ENCODE measurements around the gene MKI67.

The MKI67 gene

DNA sequence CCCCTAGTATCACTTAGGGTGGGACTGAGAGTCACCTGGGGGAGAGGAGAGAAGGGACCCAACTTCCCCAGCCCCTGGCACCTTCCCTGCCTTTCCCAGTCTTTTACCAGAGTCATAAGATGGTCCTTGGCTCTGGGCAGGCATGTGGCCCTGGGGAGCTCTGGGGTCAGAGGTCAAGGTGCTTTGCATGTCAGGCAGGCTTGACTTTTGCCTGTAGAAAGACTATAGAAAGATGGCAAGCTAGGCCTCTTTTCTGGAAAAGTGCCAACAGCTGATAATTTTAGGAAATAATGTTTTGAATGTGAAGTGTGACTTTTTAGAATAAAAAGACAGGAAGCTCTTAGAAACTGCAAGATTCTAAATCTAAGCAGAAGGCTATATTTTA, 67.5 kb downstream of the MKI67 start:
- Histone ChIP-seq H3K9ac (ENCODE audit: insufficient read length, low read depth) (no peak overlapping the region), H3K4me3 (ENCODE audit: insufficient read length, low read depth) (no peak overlapping the region), H3K27me3 (ENCODE audit: insufficient read depth, insufficient read length) (no peaks in the 10 kb centered on the region), H3K4me1 (ENCODE audit: insufficient read depth, insufficient read length) (peaks cover 3% of the 10 kb centered on the region), H3K36me3 (ENCODE audit: insufficient read depth, insufficient read length, low read length) (no peaks in the 10 kb centered on the region), H3K9me3 (ENCODE audit: insufficient read depth, low read length) (no peaks in the 10 kb centered on the region)
- TF ChIP-seq SUZ12 (IDR thresholded peaks at IDR 0.05; ENCODE audit: extremely low read depth, insufficient read depth, insufficient read length) (no peak), YY1 (IDR thresholded peaks at IDR 0.05; ENCODE audit: insufficient read depth, insufficient read length) (no peak)
- no peak for DNase-seq (ENCODE audit: low read depth, low spot score)

DNA sequence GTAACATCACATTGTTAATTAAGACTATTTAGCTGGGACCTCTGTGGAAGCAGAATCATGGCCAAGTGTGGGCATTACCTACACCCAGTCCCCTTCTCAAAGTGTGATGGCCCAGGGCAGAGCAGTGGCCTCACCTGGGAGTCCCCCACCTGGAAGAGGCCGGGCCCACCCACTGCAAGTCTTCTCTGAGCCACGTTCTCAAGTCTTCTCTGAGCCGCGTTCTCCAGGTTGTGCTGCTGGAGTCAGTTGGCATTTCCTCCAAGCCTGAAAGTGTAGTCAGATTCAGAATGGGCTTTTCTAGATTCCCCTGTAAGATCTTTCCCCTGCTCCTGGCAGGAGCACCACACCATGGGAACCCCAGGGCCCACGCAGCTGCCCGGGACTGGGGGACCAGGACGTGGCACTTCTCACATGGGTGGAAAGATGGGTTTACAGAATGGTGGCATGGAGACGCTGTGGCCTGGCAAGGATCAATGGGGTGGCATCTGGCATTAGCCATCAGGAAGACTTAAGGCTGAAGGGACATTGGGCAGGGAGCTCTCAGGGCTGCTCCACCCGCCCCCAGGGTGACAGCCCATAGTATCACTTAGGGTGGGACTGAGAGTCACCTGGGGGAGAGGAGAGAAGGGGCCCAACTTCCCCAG, 68.0 kb downstream of the MKI67 start:
- no peak overlapping the region for H3K4me3 ChIP-seq (ENCODE audit: insufficient read length, low read depth)
- no peak for TF ChIP-seq ZNF274 (IDR thresholded peaks at IDR 0.05; ENCODE audit: low read depth, low read length)
- no peaks in the 10 kb centered on the region for H3K36me3 ChIP-seq (ENCODE audit: insufficient read depth, insufficient read length, low read length)
- H3K27me3 ChIP-seq (ENCODE audit: insufficient read depth, insufficient read length): no peaks in the 10 kb centered on the region
- H3K9me3 ChIP-seq (ENCODE audit: insufficient read depth, low read length): no peaks in the 10 kb centered on the region
- no peak overlapping the region for H3K9ac ChIP-seq (ENCODE audit: insufficient read length, low read depth)
- no peak for DNase-seq (ENCODE audit: low read depth, low spot score)
- no peaks in the 10 kb centered on the region for H3K4me1 ChIP-seq (ENCODE audit: insufficient read depth, insufficient read length)

DNA sequence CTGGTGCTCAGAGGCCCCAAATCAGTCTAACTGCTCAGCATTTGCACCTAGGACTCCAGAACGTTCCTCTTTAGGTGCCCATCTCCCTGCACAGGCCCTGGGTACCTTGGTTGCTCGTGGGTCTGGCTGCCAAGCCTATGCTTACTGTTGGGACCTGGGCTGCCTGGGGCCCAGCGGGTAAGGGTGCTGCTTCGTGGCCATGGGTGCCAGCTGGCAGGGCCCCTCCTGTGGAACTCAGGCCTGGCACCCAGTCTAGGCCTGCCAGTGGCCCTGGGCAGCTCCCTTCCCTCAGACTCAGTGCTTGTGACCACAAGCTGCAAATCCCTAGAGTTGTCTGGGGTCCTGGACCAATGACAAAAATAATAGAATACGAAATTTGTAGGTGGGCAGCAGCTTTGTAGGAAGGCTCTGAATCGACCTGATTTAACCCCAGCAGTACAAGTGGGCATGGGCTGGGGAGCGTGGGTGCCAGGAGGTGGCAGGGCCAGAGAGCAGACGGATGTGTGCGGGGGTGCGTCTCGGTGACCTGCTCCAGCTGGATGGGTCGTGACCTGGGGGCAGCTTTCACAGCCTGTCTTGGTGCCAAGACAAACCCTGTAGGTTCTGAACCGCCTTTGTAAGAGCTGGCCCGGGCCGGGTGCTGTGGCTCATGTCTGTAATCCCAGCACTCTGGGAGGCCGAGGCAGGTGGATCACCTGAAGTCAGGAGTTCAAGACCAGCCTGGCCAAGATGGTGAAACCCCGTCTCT, 69.7 kb downstream of the MKI67 start:
- Histone ChIP-seq H3K4me1 (ENCODE audit: insufficient read depth, insufficient read length) (no peaks in the 10 kb centered on the region), H3K36me3 (ENCODE audit: insufficient read depth, insufficient read length, low read length) (no peaks in the 10 kb centered on the region), H3K4me3 (ENCODE audit: insufficient read length, low read depth) (no peak overlapping the region), H3K9ac (ENCODE audit: insufficient read length, low read depth) (no peak overlapping the region), H3K27me3 (ENCODE audit: insufficient read depth, insufficient read length) (no peaks in the 10 kb centered on the region), H3K9me3 (ENCODE audit: insufficient read depth, low read length) (no peaks in the 10 kb centered on the region)
- TF ChIP-seq YY1 (IDR thresholded peaks at IDR 0.05; ENCODE audit: insufficient read depth, insufficient read length) (no peak), ZNF274 (IDR thresholded peaks at IDR 0.05; ENCODE audit: low read depth, low read length) (no peak), SUZ12 (IDR thresholded peaks at IDR 0.05; ENCODE audit: extremely low read depth, insufficient read depth, insufficient read length) (no peak)
- no peak for DNase-seq (ENCODE audit: low read depth, low spot score)

DNA sequence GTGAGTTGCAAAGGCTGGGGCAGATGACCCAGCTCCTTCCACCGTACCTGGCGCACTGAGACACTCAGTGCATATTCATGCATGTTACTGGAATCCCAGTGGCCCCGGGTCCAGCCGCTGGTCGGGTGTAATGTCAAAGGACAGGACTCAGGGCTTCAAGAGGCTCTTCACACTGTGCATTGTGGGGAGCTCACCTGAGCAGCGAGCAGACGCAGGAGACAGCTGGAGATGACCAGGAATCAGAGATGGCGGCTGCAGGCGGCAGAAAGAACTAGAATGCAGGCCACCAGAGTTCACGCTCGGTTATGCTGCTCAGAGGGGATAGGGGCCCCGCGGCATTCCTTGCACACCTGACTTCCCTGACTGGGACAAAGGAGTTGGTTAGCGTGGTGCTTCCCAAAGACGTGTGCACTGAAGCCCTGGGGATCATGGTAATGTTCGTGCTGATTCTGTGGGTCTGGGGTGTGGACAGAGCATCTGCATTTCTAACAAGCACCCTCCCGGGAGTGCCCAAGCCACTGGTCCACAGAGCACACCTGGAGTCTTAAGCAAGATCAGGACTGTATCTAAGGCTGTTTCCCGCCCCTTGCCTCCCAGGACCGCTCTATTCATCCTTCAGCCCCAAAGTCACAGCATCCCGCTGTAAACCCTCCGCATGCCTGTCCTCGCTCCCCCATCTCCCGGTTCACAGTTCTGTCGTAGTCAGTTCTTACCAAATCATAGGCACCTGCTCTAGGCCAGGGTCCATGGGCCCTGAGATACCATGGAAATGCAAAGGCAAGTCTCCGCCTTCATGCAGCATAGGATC, 71.0 kb downstream of the MKI67 start:
- Histone ChIP-seq H3K4me1 (ENCODE audit: insufficient read depth, insufficient read length) (no peaks in the 10 kb centered on the region), H3K27me3 (ENCODE audit: insufficient read depth, insufficient read length) (no peaks in the 10 kb centered on the region), H3K9ac (ENCODE audit: insufficient read length, low read depth) (no peak overlapping the region), H3K4me3 (ENCODE audit: insufficient read length, low read depth) (no peak overlapping the region), H3K9me3 (ENCODE audit: insufficient read depth, low read length) (no peaks in the 10 kb centered on the region), H3K36me3 (ENCODE audit: insufficient read depth, insufficient read length, low read length) (no peaks in the 10 kb centered on the region)
- TF ChIP-seq YY1 (IDR thresholded peaks at IDR 0.05; ENCODE audit: insufficient read depth, insufficient read length) (no peak), ZNF274 (IDR thresholded peaks at IDR 0.05; ENCODE audit: low read depth, low read length) (no peak), SUZ12 (IDR thresholded peaks at IDR 0.05; ENCODE audit: extremely low read depth, insufficient read depth, insufficient read length) (no peak)
- no peak for DNase-seq (ENCODE audit: low read depth, low spot score)

DNA sequence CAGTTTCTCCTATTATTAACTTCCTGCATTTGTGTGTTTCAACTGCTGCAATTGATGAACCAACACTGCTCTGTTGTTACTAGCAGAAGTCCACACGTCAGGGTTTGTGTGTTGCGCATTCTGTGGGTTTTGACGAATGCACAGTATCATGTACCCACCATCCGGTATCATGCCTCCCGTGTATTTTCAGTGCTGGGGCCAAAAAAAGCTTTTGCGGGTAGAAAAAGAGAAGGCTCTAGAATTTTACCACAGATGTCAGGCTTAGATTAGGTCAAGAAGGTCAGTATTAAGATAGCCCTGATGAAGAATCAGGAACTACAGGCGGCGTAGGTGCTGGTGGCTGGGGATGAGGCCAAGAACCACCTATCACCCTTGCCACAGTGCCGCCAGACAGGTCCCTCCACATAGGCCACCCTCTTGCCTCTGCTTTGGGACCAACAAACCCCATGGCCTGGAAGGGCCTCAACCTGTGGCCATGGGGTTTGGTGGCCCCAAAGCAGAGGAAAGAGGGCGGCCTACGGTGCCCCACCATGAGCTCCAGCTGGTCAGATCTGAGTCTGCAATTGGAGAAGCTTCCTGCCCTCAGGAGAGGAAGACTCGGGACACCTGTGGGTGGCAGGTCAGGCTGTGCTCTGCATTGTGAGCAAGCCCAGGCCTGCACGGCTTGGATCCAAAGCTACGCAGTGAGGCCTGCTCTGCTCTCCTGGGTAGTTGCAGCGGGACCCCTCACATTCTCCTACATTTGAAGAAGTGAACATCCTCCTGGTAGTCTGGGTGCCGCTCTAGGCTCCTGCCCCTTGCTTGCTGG, 71.9 kb downstream of the MKI67 start:
- Histone ChIP-seq H3K9me3 (ENCODE audit: insufficient read depth, low read length) (no peaks in the 10 kb centered on the region), H3K36me3 (ENCODE audit: insufficient read depth, insufficient read length, low read length) (no peaks in the 10 kb centered on the region), H3K4me3 (ENCODE audit: insufficient read length, low read depth) (no peak overlapping the region), H3K9ac (ENCODE audit: insufficient read length, low read depth) (no peak overlapping the region), H3K27me3 (ENCODE audit: insufficient read depth, insufficient read length) (no peaks in the 10 kb centered on the region), H3K4me1 (ENCODE audit: insufficient read depth, insufficient read length) (no peaks in the 10 kb centered on the region)
- DNase-seq (ENCODE audit: low read depth, low spot score): no peak
- no peak for TF ChIP-seq SUZ12 (IDR thresholded peaks at IDR 0.05; ENCODE audit: extremely low read depth, insufficient read depth, insufficient read length)
- TF ChIP-seq YY1 (IDR thresholded peaks at IDR 0.05; ENCODE audit: insufficient read depth, insufficient read length): no peak
- TF ChIP-seq ZNF274 (IDR thresholded peaks at IDR 0.05; ENCODE audit: low read depth, low read length): no peak

DNA sequence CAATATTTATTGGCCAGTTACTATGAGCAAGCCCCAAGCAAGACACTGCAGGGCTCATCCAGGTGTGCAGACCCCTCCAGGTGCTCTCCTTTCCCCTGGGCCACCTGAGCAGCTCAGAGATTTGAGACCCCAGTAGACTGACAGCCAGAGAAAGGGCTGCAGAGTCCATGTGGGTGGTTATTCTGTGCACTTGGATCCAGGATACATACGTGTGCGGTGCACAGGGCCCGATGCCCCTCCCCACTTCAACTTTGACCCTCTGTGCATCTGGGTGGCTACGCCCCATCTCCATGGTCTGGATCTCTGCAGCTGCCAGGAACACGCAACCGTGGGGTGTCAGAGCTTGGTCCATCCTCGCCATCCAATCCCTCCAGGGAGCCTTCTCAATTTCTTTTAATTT, 72.9 kb downstream of the MKI67 start:
- Histone ChIP-seq H3K4me1 (ENCODE audit: insufficient read depth, insufficient read length) (no peaks in the 10 kb centered on the region), H3K4me3 (ENCODE audit: insufficient read length, low read depth) (no peak overlapping the region), H3K36me3 (ENCODE audit: insufficient read depth, insufficient read length, low read length) (no peaks in the 10 kb centered on the region), H3K9me3 (ENCODE audit: insufficient read depth, low read length) (no peaks in the 10 kb centered on the region), H3K9ac (ENCODE audit: insufficient read length, low read depth) (no peak overlapping the region), H3K27me3 (ENCODE audit: insufficient read depth, insufficient read length) (no peaks in the 10 kb centered on the region)
- no peak for DNase-seq (ENCODE audit: low read depth, low spot score)
- TF ChIP-seq YY1 (IDR thresholded peaks at IDR 0.05; ENCODE audit: insufficient read depth, insufficient read length) (no peak), SUZ12 (IDR thresholded peaks at IDR 0.05; ENCODE audit: extremely low read depth, insufficient read depth, insufficient read length) (no peak), ZNF274 (IDR thresholded peaks at IDR 0.05; ENCODE audit: low read depth, low read length) (no peak)
